ENCODE results near the gene RALGPS2.

RALGPS2 gene

DNA sequence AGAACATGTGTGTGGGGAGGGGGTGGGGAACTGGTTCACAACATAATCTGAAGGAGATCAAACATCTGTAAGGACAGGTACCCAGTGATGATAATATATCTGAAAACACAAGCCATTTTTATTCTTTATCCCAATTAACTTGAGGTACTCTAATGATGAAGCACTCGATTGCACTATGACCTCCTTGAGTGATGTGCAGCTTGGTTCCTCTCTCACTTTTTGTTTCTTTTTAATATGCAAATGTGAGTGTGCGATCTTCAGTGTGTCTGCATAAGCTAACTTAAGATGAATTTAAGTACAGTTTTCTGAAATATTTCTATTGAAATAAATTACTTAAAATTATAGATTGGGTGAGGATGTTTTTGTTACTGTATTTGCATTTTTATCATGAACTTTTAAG, 196.5 kb downstream of the RALGPS2 start:
- DNase-seq = no peak

DNA sequence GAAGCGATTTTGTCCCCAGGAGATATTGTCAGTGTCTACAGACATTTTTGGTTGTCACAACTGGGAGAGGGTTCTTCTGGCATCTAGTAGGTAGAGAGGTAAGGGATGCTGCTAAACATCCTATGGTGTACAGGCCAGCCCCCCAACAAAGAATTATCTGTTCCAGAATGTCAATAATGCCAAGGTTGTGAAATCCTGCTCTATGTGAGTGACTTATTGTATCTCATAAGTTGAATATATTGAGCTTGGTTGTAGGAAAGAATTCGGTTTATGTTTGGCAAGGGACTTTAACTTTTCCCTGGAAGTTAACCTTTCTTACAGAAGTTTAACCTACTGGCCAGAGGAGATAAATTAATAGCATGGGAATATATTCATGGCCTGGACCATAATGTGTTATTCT, 198.5 kb downstream of the RALGPS2 start:
- no peak for DNase-seq

DNA sequence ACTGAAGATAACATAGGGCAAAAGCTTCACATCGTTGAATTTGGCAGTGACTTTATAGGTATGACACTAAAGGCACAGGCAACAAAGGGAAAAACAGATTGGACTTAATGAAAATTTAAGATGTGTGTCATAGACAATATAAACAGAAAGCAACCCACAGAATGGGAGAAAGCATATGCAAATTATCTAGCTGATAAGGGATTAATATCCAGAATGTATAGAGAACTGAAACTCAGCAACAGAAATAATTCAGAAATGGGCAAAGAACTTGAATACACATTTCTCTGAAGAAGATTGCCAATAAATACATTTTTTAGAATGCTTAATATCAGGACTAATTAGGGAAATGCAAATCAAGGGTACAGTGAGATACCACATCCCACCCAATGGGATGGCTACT, 201.0 kb downstream of the RALGPS2 start:
- no peak for DNase-seq

DNA sequence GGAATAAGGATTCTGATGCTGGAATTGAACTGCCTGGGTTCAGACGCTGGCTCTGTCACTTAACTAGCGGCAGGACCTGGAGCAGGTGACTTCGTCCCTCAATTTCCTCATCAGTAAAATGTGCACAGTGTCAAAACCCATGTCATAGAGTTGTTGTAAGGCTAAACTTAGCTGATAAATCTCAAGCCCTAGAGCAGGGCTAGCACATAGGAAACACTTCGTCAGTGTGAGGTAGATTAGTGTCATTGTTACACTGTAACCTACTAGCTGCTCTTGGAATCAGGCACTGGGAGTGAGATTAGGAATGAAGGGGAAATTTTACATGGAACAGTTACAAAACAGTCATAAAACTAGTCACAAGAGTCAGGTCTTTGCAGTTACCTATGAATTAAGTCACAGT, 202.0 kb downstream of the RALGPS2 start:
- no peak for DNase-seq

DNA sequence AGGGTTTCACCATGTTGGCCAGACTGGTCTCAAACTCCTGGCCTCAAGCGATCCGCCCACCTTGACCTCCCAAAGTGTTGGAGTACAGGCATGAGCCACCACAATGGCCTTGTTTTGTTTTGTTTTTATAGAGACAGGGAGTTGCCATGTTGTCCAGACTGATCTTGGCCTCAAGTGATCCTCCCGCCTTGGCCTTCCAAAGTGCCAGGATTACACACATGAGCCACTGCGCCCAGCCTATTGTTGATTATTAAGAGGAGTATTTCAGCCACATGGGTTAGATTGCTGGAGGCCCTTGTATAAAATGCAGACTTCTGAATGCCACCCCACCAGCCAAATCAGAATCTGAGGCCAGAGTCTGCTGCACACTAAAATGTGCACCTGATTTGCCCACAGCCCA, 203.0 kb downstream of the RALGPS2 start:
- no peak for DNase-seq

DNA sequence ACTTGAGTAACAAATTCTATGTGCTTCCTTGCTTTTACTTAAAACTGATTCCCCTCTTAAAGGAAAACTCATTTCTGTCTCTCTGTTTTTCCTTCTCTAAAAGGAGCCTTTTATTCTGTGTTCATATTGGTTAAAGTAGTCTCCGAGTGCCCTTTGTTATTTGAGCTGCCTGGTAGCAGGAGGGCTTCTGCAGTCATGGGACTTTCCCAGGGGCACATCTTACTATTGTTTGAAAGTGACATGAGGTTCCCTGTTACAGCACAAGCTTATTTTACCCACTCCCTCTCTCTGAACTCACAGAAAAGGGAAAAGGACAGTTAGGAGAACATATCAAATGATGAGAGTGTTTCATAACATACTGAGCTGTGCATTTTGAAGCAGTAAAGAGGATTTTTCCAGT, 203.9 kb downstream of the RALGPS2 start:
- DNase-seq = no peak

DNA sequence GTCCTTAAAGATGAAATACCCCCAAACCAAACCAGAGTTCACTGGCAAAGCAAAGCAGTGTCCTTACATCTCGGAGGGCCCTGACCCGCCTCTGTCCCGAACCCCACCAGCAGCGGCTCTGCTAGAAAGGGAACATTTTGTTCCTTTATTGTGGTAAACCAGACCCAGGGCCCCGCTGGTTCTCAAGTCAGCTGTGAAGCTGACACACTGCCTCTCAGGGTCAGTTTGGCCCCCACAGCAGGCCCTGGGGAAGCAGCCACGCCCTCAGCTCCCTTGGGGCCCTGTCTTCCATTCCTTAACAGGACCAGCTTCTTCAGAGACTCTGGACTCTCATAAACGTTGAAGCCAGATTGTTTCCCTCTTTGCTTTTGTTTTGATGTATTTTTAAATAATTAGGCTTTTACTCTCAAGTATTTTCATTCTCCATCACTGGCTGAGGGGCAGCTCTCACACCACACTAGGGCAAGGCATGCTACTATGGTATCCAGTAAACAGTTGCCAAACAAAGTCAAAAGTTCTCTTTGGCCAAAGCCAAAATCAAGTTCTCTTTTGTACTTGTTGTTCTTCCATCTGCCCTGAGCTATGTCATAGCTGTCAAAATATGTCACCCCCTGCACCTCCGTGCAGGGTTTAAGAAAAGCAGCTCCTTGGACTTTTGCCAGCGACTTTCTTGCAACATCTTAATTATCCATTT, 207.0 kb downstream of the RALGPS2 start:
- DNase-seq = peak; percentile 9 to 26

DNA sequence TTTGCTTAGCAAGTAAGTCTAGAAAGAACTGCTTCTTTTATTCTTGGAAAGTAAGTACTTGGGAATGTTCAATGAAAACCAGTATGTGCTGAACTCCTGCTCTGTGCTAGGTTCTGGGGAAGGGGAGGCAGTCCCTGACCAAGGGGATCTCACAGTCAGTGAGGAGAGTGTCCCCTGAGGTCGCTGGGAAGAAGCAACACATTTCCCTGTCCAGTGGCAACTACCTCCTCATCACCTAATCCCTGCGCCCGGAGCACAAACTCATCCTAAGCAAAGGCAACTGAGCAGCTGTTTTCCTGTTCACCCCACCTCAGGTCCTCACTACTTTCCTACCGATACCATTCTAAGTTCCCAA, 207.5 kb downstream of the RALGPS2 start:
- no peak for DNase-seq

DNA sequence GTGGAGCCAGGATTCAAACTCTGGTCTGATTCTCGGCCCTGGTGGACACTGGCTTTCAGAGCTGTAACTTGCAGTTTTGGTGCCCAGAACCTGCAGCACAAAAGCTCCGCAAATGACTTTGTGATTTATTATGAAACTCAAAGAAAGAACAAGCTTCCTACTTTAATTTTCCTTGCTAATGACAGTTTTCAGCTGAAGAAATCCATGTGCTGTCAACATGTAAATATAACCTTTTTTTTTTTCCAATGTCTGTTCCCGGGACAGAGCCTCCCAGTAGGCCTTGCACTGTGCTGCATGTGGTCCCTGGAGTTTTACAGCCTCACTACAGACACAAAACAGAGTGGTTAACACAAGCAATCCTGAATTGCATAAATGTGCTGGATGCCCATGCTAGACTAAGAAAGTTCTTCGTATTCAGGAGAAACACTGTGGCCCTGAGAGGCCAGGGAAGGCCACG, 208.1 kb downstream of the RALGPS2 start:
- DNase-seq = no peak

DNA sequence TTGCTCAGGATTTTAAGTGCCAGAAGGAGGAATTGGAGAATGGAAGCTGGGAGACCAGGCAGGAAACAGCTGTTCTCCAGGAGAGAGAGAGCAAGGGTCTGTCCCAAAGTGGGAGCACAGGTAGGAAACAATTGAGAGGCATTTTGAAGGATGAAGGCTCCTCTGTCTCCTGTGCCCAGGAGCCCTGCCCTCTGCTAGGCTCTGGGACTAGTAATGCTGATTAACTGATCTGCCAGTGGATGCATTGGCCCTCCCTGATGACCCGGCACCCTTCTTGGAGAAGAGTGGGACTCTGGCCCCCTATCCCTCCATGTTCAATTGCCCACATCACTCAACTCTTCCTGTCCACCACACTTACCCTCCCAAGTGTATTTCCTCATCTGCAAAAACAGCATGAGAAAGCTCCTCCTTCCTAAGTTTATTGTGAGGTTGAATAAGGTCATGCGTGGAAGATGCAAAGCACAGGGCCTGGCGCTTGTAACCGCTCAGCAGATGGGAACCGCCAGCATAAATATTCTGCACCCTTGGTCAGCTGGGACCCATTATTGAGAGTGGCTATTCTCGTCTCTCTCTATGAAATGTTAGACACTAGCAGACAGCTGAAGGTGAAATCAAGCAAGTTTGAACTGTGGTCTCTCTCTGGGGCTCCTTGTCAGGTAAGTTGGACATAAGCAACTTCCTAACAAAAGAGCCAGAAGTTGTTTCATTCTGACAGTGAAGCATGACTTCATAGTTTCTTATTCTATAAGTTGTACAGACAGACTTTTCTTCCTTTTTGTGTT, 208.9 kb downstream of the RALGPS2 start:
- DNase-seq = no peak

DNA sequence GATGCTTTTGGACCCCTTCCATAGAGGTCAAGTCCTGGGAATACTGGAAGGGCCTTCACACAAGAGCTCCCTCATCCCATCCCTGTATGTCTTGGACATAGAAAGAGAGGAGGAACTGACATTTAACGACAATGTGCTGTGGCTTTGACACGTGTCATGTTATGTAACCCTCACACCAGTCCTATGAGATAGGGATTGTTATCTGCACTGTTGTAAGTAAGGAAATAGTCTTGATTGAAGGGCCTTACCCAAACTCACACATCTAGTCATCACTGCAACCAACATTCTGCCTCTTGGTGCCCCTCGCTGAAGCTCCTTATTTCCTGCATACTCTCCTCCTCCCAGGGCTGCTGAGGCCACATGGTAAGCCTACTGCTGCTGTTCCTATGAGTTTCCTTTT, 209.5 kb downstream of the RALGPS2 start:
- peak; percentile 39 for DNase-seq

DNA sequence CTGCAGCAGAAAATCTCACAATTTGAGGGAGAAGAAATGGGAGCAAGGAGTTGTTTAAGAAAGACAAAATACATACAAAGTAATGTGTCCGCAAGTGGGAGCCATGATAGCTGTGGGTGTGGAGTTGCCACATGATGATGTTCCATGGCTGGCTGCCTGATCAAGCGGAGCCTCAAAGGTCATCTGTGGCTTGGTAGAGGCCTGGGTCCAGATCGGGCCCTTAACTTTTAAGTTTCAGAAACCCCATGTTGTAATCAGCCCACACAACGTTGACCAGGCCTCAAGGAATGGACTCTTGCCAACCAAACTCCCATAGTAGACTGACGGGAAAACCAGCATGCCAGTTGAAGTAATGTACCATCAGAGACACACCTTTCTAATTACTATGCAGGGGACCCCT, 210.6 kb downstream of the RALGPS2 start:
- DNase-seq = no peak

DNA sequence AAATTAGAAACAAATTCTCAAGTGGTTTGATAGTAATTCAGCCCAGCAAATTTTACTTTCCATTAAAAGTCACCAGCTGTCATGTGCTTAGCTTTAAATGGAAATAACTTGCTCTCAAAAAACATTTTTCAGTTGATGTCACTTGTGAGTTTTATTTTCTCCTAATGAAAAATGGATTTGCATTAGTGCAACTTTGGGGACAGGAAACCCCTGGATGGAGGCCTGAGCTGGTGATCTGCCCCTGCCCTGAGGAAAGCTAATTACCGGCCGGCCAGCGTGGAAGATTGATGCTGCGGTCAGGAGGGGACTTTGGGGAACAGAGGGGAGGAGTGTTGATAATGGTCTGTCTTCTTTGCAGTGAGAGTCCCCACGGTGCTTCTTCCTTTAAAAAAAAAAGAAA, 212.7 kb downstream of the RALGPS2 start:
- DNase-seq = no peak

DNA sequence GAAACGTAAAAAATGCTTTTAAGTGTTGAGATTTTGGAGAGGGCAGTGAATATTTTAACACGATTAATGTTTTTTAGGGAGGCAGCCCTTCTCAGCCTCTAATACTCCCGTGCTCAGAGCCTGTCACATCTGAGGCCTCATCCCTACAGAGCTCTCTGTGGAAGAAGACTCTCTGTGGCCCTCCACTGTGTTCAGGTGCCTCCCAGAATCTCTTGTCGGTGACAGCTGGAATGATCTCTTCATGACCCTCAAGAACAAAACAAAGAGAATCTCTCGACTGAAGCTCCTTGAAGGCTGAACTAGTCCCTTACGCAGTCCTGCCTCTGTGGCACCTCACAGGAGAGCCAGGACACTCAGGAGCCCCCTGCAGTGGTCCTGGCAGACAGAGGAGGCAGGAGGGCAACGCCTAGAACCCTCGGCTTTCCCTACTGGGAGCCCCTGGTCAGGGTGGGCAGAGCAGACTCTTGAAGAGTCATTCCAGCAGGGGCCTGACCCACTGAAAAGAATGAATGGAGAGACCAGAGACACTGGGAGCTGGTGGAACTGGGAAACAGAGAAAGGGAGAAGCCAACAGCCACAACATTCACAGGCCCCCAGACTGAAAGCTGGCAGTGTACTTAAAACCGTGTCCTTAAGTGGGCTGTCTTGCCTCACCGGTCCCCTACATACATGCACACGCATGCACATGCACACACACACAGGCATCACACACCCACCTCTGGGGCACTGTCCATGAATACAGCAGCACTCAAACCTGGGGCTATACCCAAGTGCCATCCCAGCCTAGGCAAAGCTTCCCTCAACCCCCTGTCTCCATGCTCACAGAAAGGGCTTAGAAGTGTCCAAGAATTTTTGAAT, 213.3 kb downstream of the RALGPS2 start:
- no peak for DNase-seq

DNA sequence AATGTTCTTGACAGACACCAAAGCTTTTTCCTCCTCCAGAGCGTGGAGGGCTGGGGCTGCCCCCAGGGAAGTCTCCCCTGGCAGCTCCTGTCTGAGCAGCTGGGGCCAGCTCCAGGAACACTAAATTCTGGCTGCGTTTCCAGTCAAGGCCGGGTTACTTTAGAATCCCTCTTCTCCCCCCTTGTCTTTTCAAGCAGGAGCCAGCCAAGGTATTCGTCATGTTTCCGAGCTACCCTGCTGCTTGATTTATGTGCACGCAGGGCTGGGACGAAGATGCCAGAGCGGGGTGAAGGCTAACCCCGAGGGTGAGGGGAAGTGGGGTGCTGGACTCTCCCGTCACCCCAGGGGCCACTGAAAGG, 213.9 kb downstream of the RALGPS2 start:
- no peak for DNase-seq

DNA sequence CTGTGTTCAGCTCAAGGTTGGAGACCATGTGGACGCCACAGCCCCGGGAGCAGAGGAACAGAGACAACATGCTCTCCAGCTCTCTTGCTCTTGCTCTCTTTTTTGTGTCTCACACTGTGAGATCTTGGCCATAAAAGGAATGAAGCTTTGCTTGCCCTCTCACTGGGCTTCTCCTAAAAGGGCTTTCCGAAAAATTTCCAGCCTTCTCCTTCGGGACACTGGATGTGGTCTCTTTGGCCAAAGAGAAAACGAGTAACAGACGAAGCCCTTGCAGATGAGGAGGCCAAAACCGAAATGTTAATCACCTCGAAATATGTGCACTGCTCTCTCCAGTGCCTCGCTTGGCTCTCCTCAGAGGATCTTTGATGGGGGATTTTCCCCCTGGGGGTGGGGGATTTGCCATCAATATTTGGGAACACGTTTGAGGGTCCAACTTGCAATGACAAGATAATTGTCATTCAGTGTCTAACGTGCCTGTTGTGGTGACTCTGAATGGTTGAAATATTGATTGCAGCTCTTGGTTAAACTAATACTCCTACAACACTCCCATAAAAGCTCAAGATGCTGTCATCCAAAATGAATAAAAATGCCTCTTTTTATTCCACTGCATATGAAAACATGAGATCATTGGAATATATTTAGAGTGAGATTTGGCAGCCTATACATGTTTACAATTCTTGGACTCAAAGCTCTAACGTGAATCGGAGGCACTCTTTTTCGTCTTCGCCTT, 214.5 kb downstream of the RALGPS2 start:
- DNase-seq = no peak

DNA sequence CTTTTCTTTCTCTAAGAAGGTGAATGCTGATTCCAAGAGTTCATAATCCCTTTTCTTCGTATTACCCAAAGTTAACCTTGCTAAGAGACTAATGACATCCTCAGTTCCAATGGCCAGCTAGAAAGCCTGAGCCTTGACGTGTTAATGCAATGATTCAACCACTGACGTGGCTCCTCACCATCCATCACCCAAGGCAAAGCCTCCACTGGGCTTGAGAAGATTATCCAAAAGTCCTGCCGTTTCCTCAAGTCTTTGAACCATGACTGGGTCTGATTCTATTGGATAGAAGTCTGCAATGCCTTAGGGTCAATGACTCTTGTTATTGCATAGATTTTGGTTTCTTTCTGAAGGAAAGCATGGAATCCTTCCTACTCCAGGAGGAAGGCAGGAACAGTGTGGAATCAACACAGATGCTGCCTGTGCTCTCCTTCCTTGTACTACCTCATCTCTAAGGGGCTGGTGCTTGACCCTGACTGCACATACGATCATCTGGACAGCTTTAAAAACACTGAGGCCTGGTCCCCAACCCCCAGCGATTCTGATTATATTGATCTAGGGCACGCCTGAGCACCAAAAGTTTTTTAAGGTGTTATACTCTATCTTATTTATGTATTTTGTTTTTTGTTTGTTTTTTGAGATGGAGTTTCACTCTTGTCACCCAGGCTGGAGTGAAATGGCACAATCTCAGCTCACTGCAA, 215.2 kb downstream of the RALGPS2 start:
- DNase-seq = no peak

DNA sequence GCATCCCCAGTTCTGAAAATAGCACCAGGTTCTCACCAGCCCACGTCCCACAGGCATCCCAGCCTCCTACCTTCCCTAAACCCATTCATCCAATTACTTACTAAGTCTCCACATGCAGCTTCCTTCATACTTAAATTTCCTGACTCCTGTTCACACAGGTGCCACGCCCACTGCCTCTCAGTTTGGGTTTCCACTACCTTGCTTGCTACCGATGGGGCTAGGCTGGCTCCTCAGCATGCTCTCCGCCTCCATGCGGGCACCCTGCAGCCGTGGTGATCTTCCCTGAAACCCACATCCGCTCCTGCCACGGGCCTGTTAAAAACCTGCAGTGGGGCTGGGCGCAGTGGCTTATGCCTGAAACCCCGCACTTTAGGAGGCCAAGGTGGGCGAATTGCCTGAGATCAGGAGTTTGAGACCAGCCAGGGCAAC, 216.2 kb downstream of the RALGPS2 start:
- DNase-seq = no peak

DNA sequence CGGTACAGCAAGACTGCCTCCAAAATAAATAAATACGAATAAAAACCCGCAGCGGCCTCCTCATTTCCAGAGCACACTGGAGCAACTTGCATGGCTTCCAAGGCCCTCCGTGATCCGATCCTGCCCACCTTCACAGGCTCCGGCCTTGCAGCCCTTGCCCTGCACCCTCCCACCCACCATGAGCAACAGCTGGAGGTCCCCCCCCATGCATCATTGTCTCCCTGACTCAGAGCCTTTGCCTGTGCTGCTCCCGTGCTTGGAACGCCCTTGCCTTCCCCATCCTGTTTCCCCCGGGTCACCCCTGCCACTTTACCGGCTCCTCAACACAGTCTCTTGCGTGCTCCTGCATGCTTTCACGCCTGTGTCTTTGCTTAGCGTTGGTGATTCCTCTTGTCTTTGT, 216.8 kb downstream of the RALGPS2 start:
- DNase-seq = no peak

DNA sequence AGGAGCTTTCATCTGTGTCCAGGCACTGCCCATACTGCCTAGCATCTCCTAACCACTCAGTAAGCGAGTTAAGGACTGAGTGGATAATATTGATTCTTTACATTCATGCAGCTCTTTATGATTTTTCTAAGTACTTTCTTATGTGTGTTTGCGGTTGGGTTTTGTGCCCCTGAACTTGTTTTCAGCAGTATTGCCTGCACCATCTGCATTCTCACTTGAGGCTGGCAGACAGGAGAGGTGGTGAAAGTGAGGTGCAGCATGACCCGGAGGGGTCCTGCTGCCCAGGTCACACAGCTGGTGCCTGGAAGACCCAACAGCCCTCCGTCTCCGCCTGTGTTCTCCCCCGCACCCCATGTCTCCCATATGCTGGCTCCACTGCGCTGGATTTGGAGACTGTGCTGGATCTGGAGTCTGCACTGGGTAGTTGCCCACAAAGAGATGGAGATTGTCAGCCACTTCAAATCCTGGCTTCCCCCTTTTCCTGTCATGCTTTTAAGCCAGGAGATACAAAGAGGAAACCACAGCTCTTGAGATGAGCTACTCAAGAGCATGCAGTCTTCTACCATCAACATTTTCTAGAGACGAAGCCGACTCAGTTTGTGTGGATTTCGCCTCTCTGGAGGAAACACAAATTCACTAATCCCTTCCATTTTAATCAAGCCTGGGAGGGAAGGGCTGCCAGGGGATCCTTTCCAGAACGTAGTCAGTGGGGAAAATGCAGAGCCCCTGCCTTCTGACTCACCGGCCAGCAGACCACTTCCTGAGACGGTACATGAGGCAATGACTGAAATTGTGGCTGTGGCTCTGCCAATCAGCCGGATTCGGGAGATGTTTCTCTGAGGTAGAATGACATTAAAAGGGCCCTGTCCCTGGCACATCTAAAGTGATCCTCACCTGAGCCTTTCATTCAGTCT, 217.5 kb downstream of the RALGPS2 start:
- peak in 1 of 2 donors; percentile 20 for DNase-seq

DNA sequence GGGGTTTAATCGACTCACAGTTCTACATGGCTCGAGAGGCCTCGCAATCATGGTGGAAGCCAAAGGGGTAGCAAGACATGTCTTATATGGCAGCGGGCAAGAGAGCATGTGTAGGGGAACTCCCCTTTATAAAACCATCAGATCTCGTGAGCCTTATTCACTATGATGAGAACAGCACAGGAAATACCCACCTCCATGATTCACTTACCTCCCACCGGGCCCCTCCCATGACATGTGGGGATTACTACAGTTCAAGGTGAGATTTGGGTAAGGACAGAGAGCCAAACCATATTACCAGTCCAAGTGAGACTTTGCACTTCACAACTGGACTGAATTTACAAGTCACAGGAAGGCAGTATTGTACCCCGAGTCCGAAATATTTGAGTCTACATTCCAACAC, 219.7 kb downstream of the RALGPS2 start:
- DNase-seq = no peak
